ENCODE data around the gene ADGRG3. TPM values are rescaled to one million over a fixed set of nuclear protein-coding genes. Genes with fewer than 3 reads are reported as not detected.
"Not testable (repeated sequence)": the region's sequence is repeated elsewhere in the genome, so short reads cannot be mapped to it uniquely, and the experiment has no call there.

The ADGRG3 gene
- total RNA-seq, 4 donors from 2014 or later, result 2.3 to 17.7 (median 4.4) TPM

- TF ChIP-seq CTCF (IDR thresholded peaks at IDR 0.05), result no peak
- DNase-seq (ENCODE audit: low spot score) (no peak), ATAC-seq (ENCODE audit: low FRiP score) (no peak)
These were observed 57.4 kb downstream of the ADGRG3 start for GRCh38 chr16:57725554-57725953.

- DNase-seq (ENCODE audit: low spot score) (no peak), ATAC-seq (ENCODE audit: low FRiP score) (no peak)
- TF ChIP-seq CTCF (IDR thresholded peaks at IDR 0.05), result no peak
These were observed 57.9 kb downstream of the ADGRG3 start for GRCh38 chr16:57725976-57726375.

GRCh38 chr16:57726433-57726947 is 58.4 kb downstream of the ADGRG3 start:
- no peak for DNase-seq (ENCODE audit: low spot score)
- ATAC-seq (ENCODE audit: low FRiP score), result no peak
- TF ChIP-seq CTCF (IDR thresholded peaks at IDR 0.05), result no peak

GRCh38 chr16:57727610-57728009 is 59.5 kb downstream of the ADGRG3 start:
- no peak for TF ChIP-seq CTCF (IDR thresholded peaks at IDR 0.05)
- no peak for DNase-seq (ENCODE audit: low spot score)
- no peak for ATAC-seq (ENCODE audit: low FRiP score)

DNA sequence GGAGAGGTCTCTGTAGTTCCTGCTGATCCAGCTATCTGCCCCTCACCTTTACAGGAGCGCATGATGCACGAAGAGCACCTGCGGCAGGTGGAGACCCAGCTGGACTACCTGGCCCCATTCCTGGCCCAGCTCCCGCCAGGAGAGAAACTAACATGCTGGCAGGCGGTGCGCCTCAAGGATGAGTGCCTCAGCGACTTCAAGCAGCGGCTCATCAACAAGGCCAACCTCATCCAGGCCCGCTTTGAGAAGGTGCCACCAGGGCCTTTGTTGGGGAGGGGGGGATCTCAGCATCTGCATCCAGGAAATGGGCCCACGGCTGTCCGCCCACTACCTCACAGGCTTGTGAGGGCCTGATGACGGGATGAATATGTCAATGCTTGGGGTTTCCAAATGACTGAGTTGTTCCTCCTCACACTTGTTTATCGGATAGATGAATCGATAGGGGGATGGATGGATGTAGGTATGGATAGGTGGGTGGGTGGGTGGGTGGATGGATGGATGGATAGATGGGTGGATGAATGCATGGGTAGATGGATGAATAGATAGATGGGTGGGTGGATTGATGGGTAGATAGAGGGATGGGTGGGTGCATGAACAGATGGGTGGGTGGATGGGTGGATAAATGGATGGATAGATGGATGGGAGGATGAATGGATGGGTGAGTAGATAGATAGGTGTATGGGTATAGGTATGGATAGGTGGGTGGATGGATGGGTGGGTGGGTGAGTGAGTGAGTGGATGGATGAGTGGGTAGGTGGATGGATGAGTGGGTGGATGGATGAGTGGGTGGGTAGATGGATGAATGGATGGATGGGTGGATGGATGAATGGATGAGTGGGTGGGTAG is 60.5 kb downstream of the ADGRG3 start:
- DNase-seq (ENCODE audit: low spot score) (no peak), ATAC-seq (ENCODE audit: low FRiP score) (no peak)
- TF ChIP-seq CTCF (IDR thresholded peaks at IDR 0.05), result no peak

- DNase-seq (ENCODE audit: low spot score), result no peak
- TF ChIP-seq CTCF (IDR thresholded peaks at IDR 0.05), result no peak
- no peak for ATAC-seq (ENCODE audit: low FRiP score)
These were observed 61.0 kb downstream of the ADGRG3 start for GRCh38 chr16:57729182-57729484.

- not testable (repeated sequence) for DNase-seq (ENCODE audit: low spot score); ATAC-seq (ENCODE audit: low FRiP score)
These were observed 61.7 kb downstream of the ADGRG3 start for GRCh38 chr16:57729852-57730251.
